GM18907 (cell line): Measurements from ENCODE around the gene NDUFAB1.
A peak's percentile ranks its signal among the peaks of the same experiment; 100 is the strongest.
"Not testable (repeated sequence)": the region's sequence is repeated elsewhere in the genome, so short reads cannot be mapped to it uniquely, and the experiment has no call there.

Source experiments
- ATAC-seq: cut with Tn5 transposase; IDR thresholded peaks from one replicate; pipeline ENCODE4 v1.9.1; 2021; ENCODE audit warnings: mild to moderate bottlenecking, moderate library complexity; ENCODE audit not compliant: unreplicated experiment

The NDUFAB1 gene

GRCh38 chr16:23584186-23585076, 11.7 kb downstream of the NDUFAB1 start:
- no peak for ATAC-seq

GRCh38 chr16:23583271-23583670, 12.8 kb downstream of the NDUFAB1 start:
- not testable (repeated sequence) for ATAC-seq

GRCh38 chr16:23581764-23582163, 14.4 kb downstream of the NDUFAB1 start:
- ATAC-seq = no peak

GRCh38 chr16:23580391-23580790, 15.7 kb downstream of the NDUFAB1 start:
- ATAC-seq = no peak

GRCh38 chr16:23579371-23579770, 16.7 kb downstream of the NDUFAB1 start:
- ATAC-seq = no peak

- no peak for ATAC-seq
These were observed 17.9 kb downstream of the NDUFAB1 start for GRCh38 chr16:23578101-23578830.

- ATAC-seq = no peak
These were observed 18.6 kb downstream of the NDUFAB1 start for GRCh38 chr16:23577493-23577892.

- ATAC-seq = no peak
These were observed 20.3 kb downstream of the NDUFAB1 start for GRCh38 chr16:23575834-23576233.

- no peak for ATAC-seq
These were observed 22.3 kb downstream of the NDUFAB1 start for GRCh38 chr16:23573817-23574216.

GRCh38 chr16:23572394-23572793, 23.7 kb downstream of the NDUFAB1 start:
- no peak for ATAC-seq

- ATAC-seq = no peak
These were observed 24.2 kb downstream of the NDUFAB1 start for GRCh38 chr16:23571895-23572294.

- ATAC-seq = no peak
These were observed 25.0 kb downstream of the NDUFAB1 start for GRCh38 chr16:23570992-23571632.

- ATAC-seq = no peak
These were observed 28.5 kb downstream of the NDUFAB1 start for GRCh38 chr16:23567602-23568001.

- ATAC-seq = no peak
These were observed 29.4 kb downstream of the NDUFAB1 start for GRCh38 chr16:23566724-23567123.

GRCh38 chr16:23564575-23565363, 31.3 kb downstream of the NDUFAB1 start:
- no peak for ATAC-seq

- no peak for ATAC-seq
These were observed 32.9 kb downstream of the NDUFAB1 start for GRCh38 chr16:23563186-23563585.

GRCh38 chr16:23562505-23562904, 33.6 kb downstream of the NDUFAB1 start:
- ATAC-seq = no peak

GRCh38 chr16:23561586-23561985, 34.5 kb downstream of the NDUFAB1 start:
- no peak for ATAC-seq

GRCh38 chr16:23557779-23558702, 38.1 kb downstream of the NDUFAB1 start:
- peak; percentile 20 for ATAC-seq
